ENCODE data around the gene ACSF3.
"Not testable (repeated sequence)": the region's sequence is repeated elsewhere in the genome, so short reads cannot be mapped to it uniquely, and the experiment has no call there.

Gene ACSF3

DNA sequence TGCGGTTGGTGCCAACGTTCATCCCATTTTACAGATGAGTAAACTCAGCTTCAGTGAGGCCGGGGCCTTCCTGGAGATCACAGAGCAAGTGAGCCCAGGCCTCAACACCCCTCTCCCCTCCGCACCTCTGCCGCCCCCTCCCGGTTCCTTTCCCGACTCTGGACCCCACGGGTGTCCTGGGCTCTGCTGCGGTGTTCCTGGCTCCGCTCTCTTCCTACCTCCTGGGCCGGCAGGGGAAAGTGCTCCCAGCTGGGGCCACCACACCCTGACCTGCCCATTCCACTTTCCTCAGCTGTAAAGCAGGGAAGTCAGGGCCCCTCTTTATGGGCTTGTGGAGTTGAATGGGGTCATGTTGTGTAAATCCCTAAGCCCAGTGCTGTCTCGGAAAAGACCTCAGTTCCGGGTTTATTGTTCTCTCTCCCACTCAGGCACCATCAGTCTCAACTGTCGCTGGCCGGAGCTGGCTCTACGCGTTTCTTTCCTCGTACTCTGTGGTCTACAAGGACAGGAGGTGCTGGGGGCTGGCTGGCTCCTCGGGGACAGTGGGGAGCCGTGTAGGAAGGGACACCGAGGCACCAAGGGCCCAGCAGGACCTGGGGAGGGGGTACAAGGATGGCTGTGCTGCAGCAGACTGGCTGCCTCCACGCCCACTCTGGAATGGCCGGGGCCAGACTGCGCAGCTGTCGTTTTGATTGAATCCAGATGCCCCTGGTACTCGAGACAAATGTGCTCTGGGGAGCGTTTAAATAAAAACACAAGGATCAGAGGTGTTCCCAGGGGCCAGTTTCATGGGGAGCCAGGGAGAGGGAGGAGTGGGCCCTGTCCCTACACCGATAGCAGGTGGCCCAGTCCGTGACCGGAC, 21.7 kb upstream of the ACSF3 start:
- DNase-seq (ENCODE audit: extremely low spot score, insufficient read length, low read depth): no peak
- no peak for FAIRE-seq

DNA sequence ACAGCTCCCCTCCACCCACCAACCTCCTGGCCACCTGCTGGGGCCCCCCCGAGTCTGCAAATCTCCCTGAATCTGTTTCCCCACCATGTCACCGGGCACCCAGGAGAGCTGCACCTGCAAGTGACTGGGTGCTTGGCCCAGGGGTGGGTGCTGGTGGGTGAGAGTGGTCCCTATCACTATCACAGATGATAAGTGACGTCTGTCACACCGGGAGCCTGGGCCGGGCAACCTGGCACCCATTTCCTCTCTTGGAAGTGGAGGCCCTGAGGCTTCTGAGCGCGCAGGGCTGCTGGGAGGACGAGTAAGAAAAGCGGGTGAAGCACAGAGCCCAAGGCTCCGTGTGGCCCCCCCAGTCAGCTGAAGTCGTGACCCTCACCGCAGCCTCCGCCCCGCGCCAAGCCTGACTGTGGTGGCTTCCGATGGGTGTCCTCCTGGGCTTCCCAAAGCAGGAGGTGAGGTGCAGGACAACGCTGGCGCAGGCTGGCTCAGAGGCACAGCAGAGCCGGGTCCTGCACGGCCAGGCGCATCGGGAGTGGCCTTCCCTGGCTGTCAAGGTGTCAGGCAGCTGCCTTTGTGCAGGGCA, 21.0 kb upstream of the ACSF3 start:
- FAIRE-seq: no peak
- no peak for DNase-seq (ENCODE audit: extremely low spot score, insufficient read length, low read depth)

DNA sequence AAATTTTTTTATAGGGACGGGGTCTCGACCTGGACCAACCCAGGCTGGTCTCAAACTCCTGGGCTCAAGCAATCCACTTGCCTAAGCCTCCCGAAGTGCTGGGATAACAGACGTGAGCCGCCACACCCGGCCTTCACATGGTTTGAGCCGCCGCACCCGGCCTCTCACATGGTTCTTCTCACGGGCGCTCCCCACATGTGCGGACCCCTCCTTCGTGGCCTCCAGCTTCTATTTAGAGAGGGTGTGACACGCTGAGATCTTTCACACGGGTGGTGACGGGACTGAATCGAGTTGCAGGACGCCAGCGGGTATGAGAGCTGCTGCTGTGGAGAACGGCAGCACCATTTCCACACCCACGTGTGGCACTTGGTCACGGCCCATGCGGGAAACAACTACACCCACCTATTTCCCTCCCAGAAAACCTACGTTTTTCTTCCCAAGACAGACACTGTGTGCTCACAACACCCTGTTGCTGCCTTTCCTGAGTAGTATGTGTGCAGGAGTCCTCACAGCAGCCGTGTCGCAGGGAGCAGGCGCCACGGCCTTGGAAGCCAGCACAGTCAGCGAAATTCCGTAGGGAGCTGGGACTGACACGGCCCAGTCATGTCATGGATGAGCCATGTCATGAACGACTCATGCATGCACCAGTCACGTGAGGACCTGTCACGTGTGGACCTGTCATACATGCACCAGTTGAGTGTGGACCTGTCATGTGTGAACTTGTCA, 20.1 kb upstream of the ACSF3 start:
- no peak for FAIRE-seq
- DNase-seq (ENCODE audit: extremely low spot score, insufficient read length, low read depth): no peak

DNA sequence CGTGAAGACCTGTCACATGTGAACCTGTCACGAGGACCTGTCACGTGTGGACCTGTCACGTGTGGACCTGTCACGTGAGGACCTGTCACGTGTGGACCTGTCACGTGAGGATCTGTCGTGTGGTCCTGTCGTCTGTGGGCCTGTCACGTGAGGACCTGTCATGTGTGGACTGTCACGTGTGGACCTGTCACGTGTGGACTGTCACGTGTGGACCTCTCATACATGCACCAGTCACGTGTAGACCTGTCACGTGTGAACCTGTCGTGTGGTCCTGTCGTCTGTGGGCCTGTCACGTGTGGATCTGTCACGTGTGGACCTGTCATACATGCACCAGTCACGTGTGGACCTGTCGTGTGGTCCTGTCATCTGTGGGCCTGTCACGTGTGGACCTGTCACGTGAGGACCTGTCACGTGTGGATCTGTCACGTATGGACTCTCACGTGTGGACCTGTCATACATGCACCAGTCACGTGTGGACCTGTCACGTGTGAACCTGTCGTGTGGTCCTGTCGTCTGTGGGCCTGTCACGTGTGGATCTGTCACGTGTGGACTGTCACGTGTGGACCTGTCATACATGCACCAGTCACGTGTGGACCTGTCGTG, 19.5 kb upstream of the ACSF3 start:
- FAIRE-seq: not testable (repeated sequence)

DNA sequence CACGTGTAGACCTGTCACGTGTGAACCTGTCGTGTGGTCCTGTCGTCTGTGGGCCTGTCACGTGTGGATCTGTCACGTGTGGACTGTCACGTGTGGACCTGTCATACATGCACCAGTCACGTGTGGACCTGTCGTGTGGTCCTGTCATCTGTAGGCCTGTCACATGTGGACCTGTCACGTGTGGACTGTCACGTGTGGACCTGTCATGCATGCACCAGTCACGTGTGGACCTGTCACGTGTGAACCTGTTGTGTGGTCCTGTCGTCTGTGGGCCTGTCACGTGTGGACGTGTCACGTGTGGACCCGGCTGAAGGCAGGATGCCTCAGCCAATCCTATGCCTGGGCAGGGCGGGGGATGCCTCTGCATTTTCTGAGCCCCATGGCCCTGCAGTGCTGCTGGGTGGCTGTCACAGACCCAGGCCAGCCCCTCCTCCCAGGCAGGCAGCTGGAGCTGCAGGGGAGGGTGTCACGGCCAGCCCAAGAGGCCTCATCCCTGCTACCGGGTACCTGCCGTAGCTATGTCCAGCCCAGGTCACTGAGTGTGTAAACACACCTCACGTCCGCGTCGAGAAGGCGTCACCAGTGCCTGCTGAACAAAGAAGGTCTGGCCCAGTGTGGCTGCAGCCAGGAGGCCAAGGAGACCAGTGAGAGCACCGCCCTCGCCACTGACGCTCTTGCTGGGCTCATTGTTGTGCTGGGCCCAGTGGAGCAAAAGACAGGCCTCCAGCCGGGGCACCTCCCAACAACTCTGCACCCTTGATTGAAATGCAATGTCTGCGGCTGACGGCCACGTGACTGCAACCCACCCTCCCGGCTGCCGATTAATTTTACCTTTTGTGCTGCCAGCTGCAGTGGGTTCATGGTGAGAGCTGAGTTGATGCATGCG, 18.6 kb upstream of the ACSF3 start:
- no peak for DNase-seq (ENCODE audit: extremely low spot score, insufficient read length, low read depth)
- no peak for FAIRE-seq

More for the DNA sequence above, 19.5 kb upstream of the ACSF3 start:
- DNase-seq (ENCODE audit: extremely low spot score, insufficient read length, low read depth): not testable (repeated sequence)

DNA sequence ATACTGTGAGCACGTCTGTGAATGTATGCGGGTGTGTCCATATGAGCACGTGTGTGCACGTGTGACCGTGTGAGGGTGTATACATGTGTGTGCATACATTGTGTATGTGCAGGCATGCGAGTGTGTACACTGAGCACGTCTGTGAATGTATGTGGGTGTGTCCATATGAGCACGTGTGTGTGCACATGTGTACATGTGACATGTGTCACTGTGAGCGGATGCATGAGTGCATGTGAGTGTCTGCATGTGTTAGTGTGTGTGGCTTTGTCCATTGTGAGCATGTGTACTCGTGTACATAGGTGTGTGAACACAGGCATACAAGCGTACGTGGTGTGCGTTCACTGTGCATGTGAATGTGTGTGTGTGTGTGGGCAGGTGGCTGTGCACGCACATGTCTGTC, 17.5 kb upstream of the ACSF3 start:
- no peak for FAIRE-seq

DNA sequence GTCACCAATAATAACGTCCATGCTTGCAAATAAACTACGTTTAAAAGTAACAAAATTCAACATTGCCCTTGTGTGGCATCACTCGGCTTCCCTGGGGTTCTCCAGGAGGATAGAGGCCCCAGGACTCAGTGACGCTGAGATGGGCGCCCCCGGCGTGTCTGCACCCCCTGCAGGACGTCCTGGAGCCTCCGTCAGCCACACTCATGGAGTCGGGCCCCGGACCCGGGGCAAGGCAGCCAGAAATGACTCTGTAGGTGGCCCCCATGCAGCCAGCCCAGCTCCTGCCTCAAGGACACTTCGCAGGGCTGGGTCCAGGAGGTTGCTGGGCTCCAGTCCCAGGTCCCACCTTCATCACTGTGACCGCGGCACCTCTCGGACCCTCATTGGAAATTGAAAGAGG, 16.6 kb upstream of the ACSF3 start:
- FAIRE-seq: no peak
- DNase-seq (ENCODE audit: extremely low spot score, insufficient read length, low read depth): no peak

More for the DNA sequence above, 17.5 kb upstream of the ACSF3 start:
- no peak for DNase-seq (ENCODE audit: extremely low spot score, insufficient read length, low read depth)

DNA sequence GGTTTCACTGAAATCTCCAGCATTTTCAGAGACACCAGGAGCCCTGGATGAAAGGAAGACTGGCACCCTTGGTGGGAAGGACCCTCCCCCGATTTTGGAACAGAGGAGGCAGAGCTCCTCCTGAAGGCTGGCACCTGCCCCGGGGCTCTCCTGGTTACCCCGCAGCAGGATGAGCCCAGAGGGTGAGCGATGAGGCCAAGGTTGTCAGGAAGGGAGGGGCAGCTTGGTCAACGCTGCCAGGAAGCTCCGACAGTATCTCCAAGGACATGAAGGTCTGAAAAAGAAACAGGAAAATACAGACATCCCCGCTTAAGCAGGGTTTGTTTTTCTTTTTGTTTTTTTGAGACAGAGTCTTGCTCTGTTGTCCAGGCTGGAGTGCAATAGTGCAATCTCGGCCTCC, 15.5 kb upstream of the ACSF3 start:
- DNase-seq (ENCODE audit: extremely low spot score, insufficient read length, low read depth) (no peak), FAIRE-seq (no peak)

DNA sequence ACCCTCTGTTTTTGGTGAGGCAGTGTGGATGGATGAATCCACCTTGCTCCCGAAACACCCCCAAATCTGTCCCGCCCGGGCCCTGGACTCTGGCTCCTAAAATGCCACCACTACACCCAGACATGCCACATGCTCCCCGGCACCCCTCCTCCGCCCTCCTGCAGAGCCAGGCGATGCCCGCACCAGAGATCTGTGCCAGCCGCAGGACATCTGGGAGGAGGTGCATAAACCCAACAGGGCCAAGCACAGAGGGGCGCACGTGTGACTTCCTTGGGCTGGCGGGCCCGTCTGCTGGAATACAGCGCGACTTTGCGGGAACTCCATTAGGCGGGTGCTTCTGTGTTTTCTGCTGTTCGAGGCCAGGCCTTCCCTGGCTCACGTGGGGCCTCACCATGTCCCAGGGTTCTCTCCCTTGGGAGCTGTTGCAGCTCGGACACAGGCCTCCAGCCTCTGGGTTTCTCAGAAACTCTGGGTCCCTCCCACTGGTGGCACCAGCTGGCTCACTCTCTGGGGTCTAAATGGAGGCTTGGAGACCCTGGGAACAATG, 14.1 kb upstream of the ACSF3 start:
- no peak for FAIRE-seq
- DNase-seq (ENCODE audit: extremely low spot score, insufficient read length, low read depth): no peak

DNA sequence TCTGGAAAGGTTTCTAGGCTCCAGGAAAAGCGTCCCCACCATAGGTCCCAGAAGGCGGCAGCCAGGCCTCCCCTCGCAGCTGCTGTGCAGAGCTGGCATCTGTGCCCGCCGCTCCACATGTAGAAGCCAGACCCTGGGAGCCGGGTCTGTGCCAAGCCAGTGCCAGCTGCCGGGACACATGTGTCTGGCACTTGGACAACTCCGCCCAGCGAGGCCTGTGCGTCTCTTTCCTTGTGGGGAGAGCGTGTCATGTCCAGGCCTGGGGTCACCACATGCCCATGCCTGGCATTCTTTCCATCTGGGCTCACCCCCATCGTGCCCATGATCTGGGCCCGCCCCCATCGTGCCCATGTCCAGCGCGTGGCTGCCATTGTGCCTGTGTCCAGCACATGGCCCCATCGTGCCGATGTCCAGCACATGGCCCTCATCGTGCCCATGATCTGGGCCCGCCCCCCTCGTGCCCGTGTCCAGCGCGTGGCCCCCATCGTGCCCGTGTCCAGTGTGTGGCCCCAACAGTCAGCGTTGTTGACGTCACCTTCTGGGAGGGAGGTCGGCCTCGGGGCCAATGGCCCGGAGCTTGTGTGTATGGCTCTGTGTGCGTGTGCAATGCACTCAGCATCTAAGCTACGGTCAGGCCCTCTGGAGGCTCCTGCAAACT, 13.3 kb upstream of the ACSF3 start:
- DNase-seq (ENCODE audit: extremely low spot score, insufficient read length, low read depth) (no peak), FAIRE-seq (no peak)

DNA sequence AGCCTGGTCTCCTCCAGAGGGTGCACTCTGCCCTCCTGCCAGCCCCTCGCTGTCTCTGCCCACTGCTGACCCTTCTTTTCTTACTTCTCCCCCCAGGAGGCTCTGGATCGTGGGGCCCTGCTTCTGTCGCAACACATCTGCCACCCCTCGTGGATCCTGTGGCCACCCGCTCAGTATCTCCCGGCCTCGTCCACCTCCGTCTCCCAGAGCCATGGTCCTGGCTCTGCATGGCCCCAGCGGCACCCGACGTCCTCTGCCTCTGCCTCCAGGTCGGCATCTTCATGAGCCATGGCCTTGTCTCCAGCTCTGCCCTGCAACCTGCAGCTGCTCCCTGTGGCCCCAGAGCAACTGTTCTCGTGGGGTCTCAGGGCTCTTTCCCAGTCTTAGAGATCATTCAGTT, 12.1 kb upstream of the ACSF3 start:
- FAIRE-seq (no peak), DNase-seq (ENCODE audit: extremely low spot score, insufficient read length, low read depth) (no peak)

DNA sequence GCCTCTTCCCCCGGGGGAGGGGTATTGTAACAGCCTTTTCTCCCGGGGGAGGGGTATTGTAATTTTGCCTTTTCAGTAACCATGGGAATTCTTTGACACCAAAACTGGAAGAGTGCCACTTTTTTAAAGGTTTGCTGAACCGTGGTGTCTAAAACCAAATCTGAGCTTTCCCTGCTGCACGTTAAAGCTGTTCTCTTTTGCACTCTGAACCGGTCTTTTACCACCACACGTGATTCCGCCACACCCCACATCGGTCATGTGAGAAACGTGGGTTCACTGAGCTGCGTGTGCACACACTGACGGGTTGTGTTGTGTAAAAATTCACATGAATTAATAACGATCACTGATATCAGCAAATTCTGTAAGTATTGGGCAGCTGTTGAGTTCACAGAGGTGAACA, 9.2 kb upstream of the ACSF3 start:
- no peak for FAIRE-seq
- DNase-seq (ENCODE audit: extremely low spot score, insufficient read length, low read depth): no peak

DNA sequence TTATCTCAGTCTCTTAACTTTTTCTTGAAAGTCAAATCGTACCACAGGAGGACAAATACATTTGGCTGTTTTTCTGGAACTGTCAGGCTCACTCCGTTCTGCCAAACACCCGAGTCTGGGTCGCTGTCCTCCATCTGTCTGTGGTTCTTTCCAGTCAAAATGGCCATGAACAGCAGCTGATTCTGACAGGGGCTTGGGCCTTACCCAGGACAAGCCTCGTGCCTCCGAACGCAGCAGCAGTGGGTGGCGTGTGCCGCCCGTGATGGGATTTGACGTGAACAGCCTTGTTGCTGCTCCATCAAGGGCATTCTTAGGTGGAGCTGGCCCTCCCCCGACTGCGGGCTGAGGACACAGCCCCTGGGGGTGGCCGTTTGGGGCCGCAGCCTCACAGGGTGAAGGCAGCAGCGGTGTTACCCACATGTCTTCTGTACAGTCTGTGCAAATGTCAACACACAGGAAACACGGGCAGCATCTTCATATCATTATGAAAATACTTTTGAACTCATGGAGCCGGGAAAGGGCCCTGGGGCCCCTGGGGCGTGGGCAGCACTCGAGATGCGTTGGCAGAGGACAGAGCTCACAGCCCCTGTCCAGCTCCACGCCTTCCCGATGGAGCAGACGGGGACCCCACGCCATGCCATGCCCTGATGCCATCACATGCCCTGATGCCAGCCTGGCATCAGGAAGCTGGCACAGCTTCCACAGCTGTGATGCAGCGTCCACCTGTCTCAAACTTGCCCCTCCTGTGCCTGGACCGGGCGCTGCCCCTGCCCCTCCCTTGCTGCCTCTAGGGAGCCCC, 8.6 kb upstream of the ACSF3 start:
- DNase-seq (ENCODE audit: extremely low spot score, insufficient read length, low read depth) (no peak), FAIRE-seq (no peak)

DNA sequence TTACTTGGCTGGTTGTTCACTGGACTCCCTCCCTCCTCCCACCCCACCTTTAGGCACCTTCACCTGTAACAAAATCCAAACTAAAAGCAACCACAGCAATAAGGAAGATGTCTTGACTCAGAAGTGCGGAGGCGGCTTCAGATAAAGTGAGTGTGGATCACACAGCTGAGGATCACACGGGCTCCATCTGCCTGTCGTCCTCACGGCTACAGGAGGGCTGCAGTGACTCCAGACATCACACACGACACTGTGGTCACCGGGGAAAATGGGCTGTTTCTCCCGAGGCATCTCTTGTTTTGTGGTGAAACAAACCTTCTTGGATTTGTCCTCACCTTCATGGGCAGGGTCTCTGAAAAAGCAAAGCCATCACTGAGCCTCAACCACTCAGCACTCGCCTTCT, 7.9 kb upstream of the ACSF3 start:
- DNase-seq (ENCODE audit: extremely low spot score, insufficient read length, low read depth) (no peak), FAIRE-seq (no peak)

DNA sequence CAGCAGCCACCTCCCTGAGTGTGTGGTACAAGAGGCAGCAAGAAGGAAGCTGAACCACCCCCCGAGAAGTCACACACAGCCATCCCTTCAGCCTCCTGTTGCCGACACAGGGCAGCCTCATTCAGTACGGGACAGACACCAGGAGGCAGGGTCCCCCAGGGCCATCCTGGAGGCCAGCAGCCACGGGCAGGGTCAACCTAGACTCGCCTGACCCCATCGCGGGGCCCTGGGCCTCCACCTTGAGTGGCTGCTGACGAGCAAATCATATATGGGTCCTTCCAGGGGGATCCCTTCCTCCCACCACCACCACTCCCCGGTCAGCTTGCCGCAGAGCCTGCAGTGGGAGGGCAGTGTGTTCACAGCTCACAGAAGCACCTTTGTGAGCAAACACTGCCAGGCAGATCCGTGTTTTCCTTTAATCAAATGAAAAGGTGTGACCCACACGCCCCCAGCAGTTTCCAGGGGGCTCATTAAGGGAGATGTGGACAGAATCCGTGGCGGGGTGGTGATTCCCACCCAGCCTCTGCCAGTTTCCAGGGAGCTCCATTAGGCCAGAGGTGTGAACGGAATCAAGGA, 5.6 kb upstream of the ACSF3 start:
- no peak for FAIRE-seq
- no peak for DNase-seq (ENCODE audit: extremely low spot score, insufficient read length, low read depth)

DNA sequence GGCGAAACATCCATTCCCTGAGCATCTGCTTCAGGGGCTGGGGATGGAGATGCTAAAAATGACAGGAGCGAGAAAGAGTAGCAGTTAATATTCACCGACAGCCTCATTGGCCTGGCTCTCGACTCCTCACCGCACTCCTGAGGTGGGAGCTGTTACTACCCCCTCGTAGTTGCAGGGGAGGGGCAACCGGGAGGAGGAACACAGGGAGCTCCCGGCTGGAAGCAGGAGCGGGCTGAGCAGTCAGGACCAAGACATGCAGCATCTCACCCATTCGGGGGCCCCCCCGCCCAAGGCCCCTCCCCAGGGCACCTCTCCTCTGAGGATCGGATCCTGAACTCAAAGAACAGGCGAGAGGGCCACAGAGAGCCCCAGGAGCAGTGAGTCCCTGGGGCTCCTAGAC, 4.5 kb upstream of the ACSF3 start:
- DNase-seq (ENCODE audit: extremely low spot score, insufficient read length, low read depth) (no peak), FAIRE-seq (no peak)

DNA sequence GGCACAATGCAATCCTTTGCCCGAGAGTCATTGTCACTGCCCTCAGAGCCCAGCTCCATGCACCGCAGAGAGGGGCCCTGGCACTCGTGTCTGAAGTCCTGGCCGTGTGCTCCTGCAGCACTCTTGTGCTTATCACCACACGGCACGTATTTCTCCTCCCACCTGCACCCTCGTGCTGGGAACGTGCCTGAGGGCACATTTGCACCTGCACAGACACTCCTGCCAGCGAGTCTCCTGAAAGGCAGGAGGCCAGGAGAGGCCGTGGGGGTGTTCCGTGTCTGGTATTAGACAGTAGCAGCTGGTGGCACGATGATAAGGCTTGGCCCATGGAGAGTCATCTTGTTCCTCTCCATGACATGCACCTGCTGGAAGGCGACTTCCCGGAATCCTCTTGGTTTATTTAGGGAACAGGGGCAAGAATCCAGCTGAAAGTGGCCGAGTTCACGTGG, 3.4 kb upstream of the ACSF3 start:
- FAIRE-seq (no peak), DNase-seq (ENCODE audit: extremely low spot score, insufficient read length, low read depth) (no peak)
